ENCODE results near the gene HES1.

HES1 gene

DNA sequence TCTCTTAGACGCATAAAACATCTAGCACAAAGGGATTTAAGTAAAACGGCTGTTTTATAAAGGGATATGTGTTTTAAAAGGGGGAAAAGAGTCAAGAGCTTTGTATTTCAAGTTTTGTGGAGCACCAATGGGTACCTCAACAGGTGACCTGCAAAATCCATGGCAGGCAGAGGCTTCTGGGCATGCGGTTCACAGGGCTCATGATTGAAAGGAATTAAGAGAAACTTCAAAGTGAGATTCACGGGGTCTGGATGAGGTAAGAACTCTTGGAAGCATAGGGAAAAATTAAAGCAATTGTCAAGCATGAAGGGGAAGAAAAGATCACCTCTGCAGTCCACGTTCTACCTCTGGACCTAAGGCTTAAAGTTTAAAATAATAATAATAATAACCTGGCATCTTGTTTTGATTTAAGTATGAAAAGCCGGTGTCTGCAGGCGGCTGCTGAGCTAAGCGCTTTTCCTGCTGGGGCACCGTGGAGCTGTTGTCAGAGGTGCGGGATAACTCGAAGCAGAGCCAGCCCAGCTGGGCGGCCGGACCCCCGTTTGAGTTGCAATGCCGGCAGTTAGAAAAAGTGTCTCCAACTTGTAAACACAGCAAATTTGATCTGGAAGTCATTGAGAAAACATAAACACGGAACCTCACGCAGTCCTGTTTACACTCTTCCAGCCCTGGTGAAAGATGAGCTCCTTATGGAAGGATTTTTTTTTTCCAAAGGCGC lies 40.5 kb downstream of the HES1 start:
- Histone ChIP-seq H3K36me3 (ENCODE audit: control insufficient read depth in 2 of 2, insufficient read depth in 2 of 2, low read length in 2 of 2) (no peaks in the 10 kb centered on the region), H3K4me3 (ENCODE audit: low read length in 2 of 2) (no peak overlapping the region), H3K9ac (ENCODE audit: low read length in 2 of 2) (no peak overlapping the region), H3K9me3 (ENCODE audit: control insufficient read depth in 2 of 2, low read length in 2 of 2) (no peaks in the 10 kb centered on the region), H3K4me1 (ENCODE audit: control insufficient read depth, insufficient read depth, low read length) (no peaks in the 10 kb centered on the region), H3K27me3 (ENCODE audit: control insufficient read depth in 1 of 2, insufficient read depth in 2 of 2, low read length in 2 of 2) (peaks cover 0 to 6% of the 10 kb centered on the region in 2 donors), H3K27ac (ENCODE audit: low read length) (no peak overlapping the region)

DNA sequence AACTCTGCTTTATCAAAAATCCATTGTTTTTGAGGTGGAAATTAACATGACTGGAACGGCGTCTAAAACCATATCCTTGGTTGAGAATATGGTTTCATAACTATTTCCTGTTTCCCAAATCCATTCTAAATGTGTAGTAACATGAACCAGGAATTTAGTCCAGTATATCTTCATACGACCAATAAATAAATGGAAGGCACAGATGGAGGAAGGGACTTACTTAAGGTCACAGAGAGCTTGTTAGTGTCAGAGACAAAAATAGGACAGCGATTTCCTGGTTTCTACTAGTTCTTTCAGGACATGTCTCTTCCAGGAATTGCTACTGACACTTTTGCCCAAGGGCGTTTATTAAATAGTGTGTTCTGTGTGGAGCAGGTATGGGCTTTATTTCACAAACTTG lies 41.2 kb downstream of the HES1 start:
- Histone ChIP-seq H3K27me3 (ENCODE audit: control insufficient read depth in 1 of 2, insufficient read depth in 2 of 2, low read length in 2 of 2) (peaks cover 0 to 6% of the 10 kb centered on the region in 2 donors), H3K36me3 (ENCODE audit: control insufficient read depth in 2 of 2, insufficient read depth in 2 of 2, low read length in 2 of 2) (no peaks in the 10 kb centered on the region), H3K9me3 (ENCODE audit: control insufficient read depth in 2 of 2, low read length in 2 of 2) (no peaks in the 10 kb centered on the region), H3K27ac (ENCODE audit: low read length) (no peak overlapping the region), H3K4me3 (ENCODE audit: low read length in 2 of 2) (no peak overlapping the region), H3K9ac (ENCODE audit: low read length in 2 of 2) (no peak overlapping the region), H3K4me1 (ENCODE audit: control insufficient read depth, insufficient read depth, low read length) (no peaks in the 10 kb centered on the region)

DNA sequence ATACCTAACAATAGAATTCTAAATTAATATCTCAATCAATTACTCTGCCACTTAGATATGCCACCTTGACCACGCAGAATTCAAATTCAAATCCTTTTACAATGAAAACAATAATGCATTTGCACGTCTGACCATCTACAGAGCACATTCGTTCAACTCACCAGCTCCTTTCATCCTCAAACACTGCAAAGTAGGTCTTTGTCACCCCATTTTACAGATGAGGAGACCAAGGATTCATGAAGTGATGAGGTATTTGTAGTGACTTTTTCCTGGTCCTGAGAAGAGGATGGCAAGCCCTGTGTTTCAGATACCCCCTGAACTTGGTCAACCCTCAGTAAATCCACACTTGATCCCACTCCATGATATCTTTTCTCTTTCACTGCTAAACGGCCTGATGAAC lies 42.2 kb downstream of the HES1 start:
- Histone ChIP-seq H3K9ac (ENCODE audit: low read length in 2 of 2) (no peak overlapping the region), H3K36me3 (ENCODE audit: control insufficient read depth in 2 of 2, insufficient read depth in 2 of 2, low read length in 2 of 2) (no peaks in the 10 kb centered on the region), H3K4me3 (ENCODE audit: low read length in 2 of 2) (no peak overlapping the region), H3K9me3 (ENCODE audit: control insufficient read depth in 2 of 2, low read length in 2 of 2) (no peaks in the 10 kb centered on the region), H3K27me3 (ENCODE audit: control insufficient read depth in 1 of 2, insufficient read depth in 2 of 2, low read length in 2 of 2) (peaks cover 0 to 6% of the 10 kb centered on the region in 2 donors), H3K27ac (ENCODE audit: low read length) (no peak overlapping the region), H3K4me1 (ENCODE audit: control insufficient read depth, insufficient read depth, low read length) (no peaks in the 10 kb centered on the region)

DNA sequence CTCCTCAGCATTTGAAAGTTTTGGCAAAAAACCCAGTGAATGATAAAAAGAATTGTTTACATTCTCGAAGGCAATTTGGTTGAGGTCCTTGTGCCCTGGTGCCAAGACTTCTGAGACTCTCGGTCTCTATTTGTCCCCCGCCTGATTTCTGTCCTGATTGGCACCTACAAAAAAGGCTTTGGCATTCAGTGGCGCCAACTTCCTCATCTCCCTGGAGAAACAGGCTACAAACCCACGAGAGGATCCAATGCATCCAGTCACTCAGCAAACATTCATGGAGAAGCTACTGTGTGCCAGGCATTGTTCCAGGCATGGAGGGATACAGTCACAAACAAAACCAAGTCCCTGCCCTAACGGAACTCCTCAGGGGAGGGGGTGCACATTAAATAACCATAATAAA lies 42.7 kb downstream of the HES1 start:
- Histone ChIP-seq H3K9ac (ENCODE audit: low read length in 2 of 2) (no peak overlapping the region), H3K36me3 (ENCODE audit: control insufficient read depth in 2 of 2, insufficient read depth in 2 of 2, low read length in 2 of 2) (no peaks in the 10 kb centered on the region), H3K4me3 (ENCODE audit: low read length in 2 of 2) (no peak overlapping the region), H3K27me3 (ENCODE audit: control insufficient read depth in 1 of 2, insufficient read depth in 2 of 2, low read length in 2 of 2) (peaks cover 0 to 6% of the 10 kb centered on the region in 2 donors), H3K4me1 (ENCODE audit: control insufficient read depth, insufficient read depth, low read length) (no peaks in the 10 kb centered on the region), H3K9me3 (ENCODE audit: control insufficient read depth in 2 of 2, low read length in 2 of 2) (no peaks in the 10 kb centered on the region), H3K27ac (ENCODE audit: low read length) (no peak overlapping the region)

DNA sequence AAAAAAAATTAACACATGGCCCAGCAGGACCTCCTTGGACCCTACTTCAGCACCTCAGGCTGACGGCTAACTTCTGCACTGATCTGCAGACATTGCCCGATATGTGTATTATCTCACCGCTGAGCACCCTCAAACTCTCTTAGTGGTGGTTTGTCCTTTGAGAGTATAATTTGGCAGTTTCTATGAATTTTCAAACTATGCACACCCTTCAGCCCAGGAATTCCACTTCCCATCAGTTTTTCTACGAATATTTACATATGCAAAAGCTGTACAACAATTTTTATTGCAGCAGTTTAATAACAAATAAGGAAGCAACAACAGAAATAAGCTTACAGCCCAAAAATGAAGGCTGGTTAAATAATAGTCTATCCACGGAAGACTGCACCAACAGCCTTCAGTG lies 44.6 kb downstream of the HES1 start:
- Histone ChIP-seq H3K9ac (ENCODE audit: low read length in 2 of 2) (no peak overlapping the region), H3K27me3 (ENCODE audit: control insufficient read depth in 1 of 2, insufficient read depth in 2 of 2, low read length in 2 of 2) (peaks cover 0 to 1% of the 10 kb centered on the region in 2 donors), H3K4me1 (ENCODE audit: control insufficient read depth, insufficient read depth, low read length) (no peaks in the 10 kb centered on the region), H3K36me3 (ENCODE audit: control insufficient read depth in 2 of 2, insufficient read depth in 2 of 2, low read length in 2 of 2) (no peaks in the 10 kb centered on the region), H3K9me3 (ENCODE audit: control insufficient read depth in 2 of 2, low read length in 2 of 2) (no peaks in the 10 kb centered on the region), H3K27ac (ENCODE audit: low read length) (no peak overlapping the region), H3K4me3 (ENCODE audit: low read length in 2 of 2) (no peak overlapping the region)

DNA sequence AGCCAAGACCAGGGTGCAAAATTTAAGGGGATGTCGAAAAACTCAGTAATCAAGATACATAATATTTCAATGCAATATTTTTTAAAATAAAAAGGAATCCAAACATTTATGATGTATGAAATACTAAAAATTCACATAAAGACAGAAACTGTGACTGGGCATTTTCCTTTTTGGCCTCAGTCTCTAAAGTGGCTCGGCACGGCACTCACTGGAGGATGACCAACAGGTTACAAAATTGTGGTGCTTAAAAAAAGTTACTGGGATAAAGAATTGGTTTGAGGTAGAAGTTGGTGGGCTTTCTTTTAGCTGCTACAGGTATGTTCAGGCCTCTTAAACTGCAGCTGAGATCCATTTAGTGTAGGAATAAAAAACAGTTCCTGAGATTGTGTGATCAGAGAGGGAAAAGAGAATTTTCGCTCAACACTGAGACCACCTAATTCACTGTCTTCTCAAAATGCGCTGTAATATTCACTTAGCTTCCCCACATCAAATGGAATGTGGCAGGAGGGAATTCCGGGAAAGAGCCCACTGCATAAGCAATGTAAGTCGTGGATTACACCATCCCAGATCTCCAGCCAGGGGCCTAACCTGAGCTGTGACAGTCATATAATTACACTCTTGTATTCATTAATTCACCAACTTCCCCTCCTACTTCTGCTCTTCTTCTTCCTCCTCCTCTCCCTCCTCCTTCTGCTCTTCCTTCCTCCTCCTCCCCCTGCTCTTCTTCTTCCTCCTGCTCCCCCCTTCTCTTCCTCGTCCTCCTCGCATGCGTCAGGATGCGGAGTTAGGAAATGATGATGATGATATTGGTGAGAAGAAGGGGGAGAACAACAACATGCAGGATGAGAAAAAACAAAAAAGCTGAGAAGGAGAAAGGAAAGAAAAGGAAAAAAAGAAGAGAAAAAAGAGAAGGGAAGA lies 45.9 kb downstream of the HES1 start:
- H3K36me3 ChIP-seq (ENCODE audit: control insufficient read depth in 2 of 2, insufficient read depth in 2 of 2, low read length in 2 of 2): no peaks in the 10 kb centered on the region
- no peak overlapping the region for H3K9ac ChIP-seq (ENCODE audit: low read length in 2 of 2)
- H3K4me1 ChIP-seq (ENCODE audit: control insufficient read depth, insufficient read depth, low read length): no peaks in the 10 kb centered on the region
- no peaks in the 10 kb centered on the region for H3K27me3 ChIP-seq (ENCODE audit: control insufficient read depth in 1 of 2, insufficient read depth in 2 of 2, low read length in 2 of 2)
- H3K27ac ChIP-seq (ENCODE audit: low read length): no peak overlapping the region
- no peaks in the 10 kb centered on the region for H3K9me3 ChIP-seq (ENCODE audit: control insufficient read depth in 2 of 2, low read length in 2 of 2)
- no peak overlapping the region for H3K4me3 ChIP-seq (ENCODE audit: low read length in 2 of 2)

DNA sequence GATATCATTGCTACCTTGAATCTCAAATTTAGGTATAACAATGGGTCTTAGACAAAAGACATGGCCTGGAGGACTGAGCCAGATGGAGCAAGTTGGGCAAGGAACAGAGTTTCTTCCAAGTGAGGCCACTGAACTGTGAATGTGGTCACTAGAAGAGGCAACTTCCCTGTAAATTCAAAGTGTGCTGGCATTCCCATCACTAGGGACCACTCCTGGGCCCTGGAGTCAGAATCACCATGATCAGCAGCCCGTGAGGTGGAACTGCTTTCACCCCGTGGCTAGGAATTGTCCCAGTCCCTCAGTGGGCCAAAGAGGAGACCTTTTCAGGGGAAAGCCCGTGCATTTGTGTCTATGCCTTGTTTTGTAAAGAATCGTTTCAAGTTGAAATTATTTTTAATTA lies 47.3 kb downstream of the HES1 start:
- Histone ChIP-seq H3K36me3 (ENCODE audit: control insufficient read depth in 2 of 2, insufficient read depth in 2 of 2, low read length in 2 of 2) (no peaks in the 10 kb centered on the region), H3K4me1 (ENCODE audit: control insufficient read depth, insufficient read depth, low read length) (no peaks in the 10 kb centered on the region), H3K27ac (ENCODE audit: low read length) (no peak overlapping the region), H3K9me3 (ENCODE audit: control insufficient read depth in 2 of 2, low read length in 2 of 2) (no peaks in the 10 kb centered on the region), H3K9ac (ENCODE audit: low read length in 2 of 2) (no peak overlapping the region), H3K4me3 (ENCODE audit: low read length in 2 of 2) (no peak overlapping the region), H3K27me3 (ENCODE audit: control insufficient read depth in 1 of 2, insufficient read depth in 2 of 2, low read length in 2 of 2) (no peaks in the 10 kb centered on the region)

DNA sequence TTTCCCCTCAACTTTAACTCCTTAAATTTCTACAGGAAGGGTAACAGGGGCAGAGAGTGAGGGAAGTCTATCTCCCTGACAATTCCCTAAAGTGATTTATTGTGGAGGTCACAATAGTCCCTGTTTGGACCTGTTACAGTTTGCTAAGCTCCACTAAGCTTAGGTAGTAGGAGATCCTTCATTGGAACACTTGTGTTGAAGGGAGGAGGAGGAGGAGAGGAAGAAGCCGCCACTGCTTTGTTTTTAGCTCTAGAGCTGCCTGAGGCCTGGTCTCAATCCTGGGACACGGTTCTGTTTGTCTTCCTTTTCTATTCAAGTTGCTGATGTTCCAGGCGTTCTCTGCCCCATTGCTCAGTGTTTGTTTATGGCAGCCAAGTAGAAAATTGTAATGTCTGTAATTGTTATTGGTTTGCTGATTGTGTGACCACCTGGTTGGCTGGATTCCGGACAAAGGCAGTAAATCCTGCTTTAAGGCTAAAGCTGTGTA lies 48.4 kb downstream of the HES1 start:
- no peak overlapping the region for H3K9ac ChIP-seq (ENCODE audit: low read length in 2 of 2)
- no peak overlapping the region for H3K27ac ChIP-seq (ENCODE audit: low read length)
- no peaks in the 10 kb centered on the region for H3K9me3 ChIP-seq (ENCODE audit: control insufficient read depth in 2 of 2, low read length in 2 of 2)
- peaks cover 3% of the 10 kb centered on the region for H3K4me1 ChIP-seq (ENCODE audit: control insufficient read depth, insufficient read depth, low read length)
- H3K4me3 ChIP-seq (ENCODE audit: low read length in 2 of 2): no peak overlapping the region
- H3K27me3 ChIP-seq (ENCODE audit: control insufficient read depth in 1 of 2, insufficient read depth in 2 of 2, low read length in 2 of 2): no peaks in the 10 kb centered on the region
- H3K36me3 ChIP-seq (ENCODE audit: control insufficient read depth in 2 of 2, insufficient read depth in 2 of 2, low read length in 2 of 2): no peaks in the 10 kb centered on the region

DNA sequence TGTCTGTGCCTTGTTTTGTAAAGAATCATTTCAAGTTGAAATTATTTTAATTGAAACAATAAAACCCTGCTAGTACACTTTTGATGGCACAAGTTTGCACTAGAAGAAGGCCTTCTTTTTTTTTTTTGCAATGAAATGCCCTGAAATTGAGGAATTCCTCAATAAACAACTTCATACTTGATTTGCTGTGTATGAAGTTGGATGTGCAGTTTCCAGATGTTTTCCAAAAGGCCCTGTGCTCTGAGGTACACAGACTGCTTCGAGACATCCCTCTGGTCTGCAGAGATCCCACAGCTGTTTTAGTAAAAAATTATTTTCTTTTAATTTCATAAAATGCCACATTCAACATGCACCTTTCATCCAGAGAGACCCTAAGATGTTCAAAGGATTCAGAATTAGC lies 48.9 kb downstream of the HES1 start:
- Histone ChIP-seq H3K27ac (ENCODE audit: low read length) (no peak overlapping the region), H3K4me3 (ENCODE audit: low read length in 2 of 2) (no peak overlapping the region), H3K9ac (ENCODE audit: low read length in 2 of 2) (no peak overlapping the region), H3K4me1 (ENCODE audit: control insufficient read depth, insufficient read depth, low read length) (peaks cover 7% of the 10 kb centered on the region), H3K36me3 (ENCODE audit: control insufficient read depth in 2 of 2, insufficient read depth in 2 of 2, low read length in 2 of 2) (no peaks in the 10 kb centered on the region), H3K27me3 (ENCODE audit: control insufficient read depth in 1 of 2, insufficient read depth in 2 of 2, low read length in 2 of 2) (no peaks in the 10 kb centered on the region), H3K9me3 (ENCODE audit: control insufficient read depth in 2 of 2, low read length in 2 of 2) (no peaks in the 10 kb centered on the region)

DNA sequence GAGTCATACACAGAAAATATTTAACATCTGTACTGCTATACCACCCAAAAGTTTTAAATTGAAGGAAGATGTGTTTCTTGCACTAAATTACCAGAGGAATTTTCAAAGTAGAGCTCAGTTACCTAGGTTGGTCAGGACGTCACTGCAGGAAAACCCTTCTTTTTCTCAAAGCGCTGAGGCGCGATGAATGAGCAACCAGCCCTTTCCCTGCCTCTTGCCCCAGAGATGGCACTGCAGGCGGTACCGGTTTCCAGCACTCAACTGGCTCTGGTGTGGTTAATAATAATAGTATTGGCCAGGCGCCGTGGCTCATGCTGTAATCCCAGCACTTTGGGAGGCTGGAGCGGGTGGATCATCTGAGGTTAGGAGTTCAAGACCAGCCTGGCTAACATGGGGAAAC lies 49.3 kb downstream of the HES1 start:
- H3K27me3 ChIP-seq (ENCODE audit: control insufficient read depth in 1 of 2, insufficient read depth in 2 of 2, low read length in 2 of 2): no peaks in the 10 kb centered on the region
- no peaks in the 10 kb centered on the region for H3K36me3 ChIP-seq (ENCODE audit: control insufficient read depth in 2 of 2, insufficient read depth in 2 of 2, low read length in 2 of 2)
- peaks cover 7% of the 10 kb centered on the region for H3K4me1 ChIP-seq (ENCODE audit: control insufficient read depth, insufficient read depth, low read length)
- no peaks in the 10 kb centered on the region for H3K9me3 ChIP-seq (ENCODE audit: control insufficient read depth in 2 of 2, low read length in 2 of 2)
- no peak overlapping the region for H3K4me3 ChIP-seq (ENCODE audit: low read length in 2 of 2)
- H3K27ac ChIP-seq (ENCODE audit: low read length): no peak overlapping the region
- no peak overlapping the region for H3K9ac ChIP-seq (ENCODE audit: low read length in 2 of 2)

Measured in stomach smooth muscle (tissue), 2 donors.